WTC11 (cell line): ENCODE results near the gene GPC6. TPM values are rescaled to one million over a fixed set of nuclear protein-coding genes. Genes with fewer than 3 reads are reported as not detected.

Experiments
- ATAC-seq: fragments of 200-7000 bp; cut with Tn5 transposase; 2 replicates; pipeline ENCODE4 v1.10.0; 2021; ENCODE audit warnings: mild to moderate bottlenecking, moderate library complexity
- CTCF ChIA-PET: fragments of 300-600 bp; sonication (Branson Sonifier 250); formaldehyde crosslinking; loops from one replicate; lab custom pipeline; 2021; ENCODE audit warnings: antibody characterized with exemption; lab: Charles Lee
- POLR2A ChIA-PET: fragments of 350-600 bp; sonication (Branson Sonifier 250); formaldehyde crosslinking; loops from one replicate; lab custom pipeline; 2021; ENCODE audit warnings: antibody characterized with exemption; lab: Charles Lee
- DNase-seq: peaks from one replicate; pipeline ENCODE4 v3.0.0; 2021; ENCODE audit warnings: low spot score
- H3K27ac Mint-ChIP-seq: 2 replicates; pipeline ENCODE4 v1.8.0; 2021; ENCODE audit warnings: mixed read lengths
- H3K27me3 Mint-ChIP-seq: 2 replicates; pipeline ENCODE4 v1.8.0; 2021; ENCODE audit warnings: low read depth, mild to moderate bottlenecking, moderate library complexity, mixed read lengths
- H3K36me3 Mint-ChIP-seq: 2 replicates; pipeline ENCODE4 v1.8.0; 2021; ENCODE audit warnings: mixed read lengths
- H3K4me1 Mint-ChIP-seq: 2 replicates; pipeline ENCODE4 v1.8.0; 2022; ENCODE audit warnings: mixed read lengths
- H3K4me3 Mint-ChIP-seq: 2 replicates; pipeline ENCODE4 v1.8.0; 2021; ENCODE audit warnings: mild to moderate bottlenecking, moderate library complexity, mixed read lengths
- H3K9me3 Mint-ChIP-seq: 2 replicates; pipeline ENCODE4 v1.8.0; 2021; ENCODE audit warnings: mixed read lengths
- AFF4 ChIP-seq: sonication (generic); formaldehyde crosslinking; IDR thresholded peaks from 2 replicates; pipeline ENCODE4 v1.8.1; 2023; ENCODE audit warnings: mild to moderate bottlenecking, missing genetic modification reagents, borderline replicate concordance
- ATF1 ChIP-seq: sonication (generic); formaldehyde crosslinking; IDR thresholded peaks from 2 replicates; pipeline ENCODE4 v1.8.1; 2023; ENCODE audit warnings: mild to moderate bottlenecking, moderate library complexity, missing genetic modification reagents
- CBFB ChIP-seq: sonication (generic); formaldehyde crosslinking; IDR thresholded peaks from 2 replicates; pipeline ENCODE4 v1.8.1; 2022; ENCODE audit warnings: mild to moderate bottlenecking, low read depth, missing genetic modification reagents
- ESRRA ChIP-seq: sonication (generic); formaldehyde crosslinking; IDR thresholded peaks from 2 replicates; pipeline ENCODE4 v1.8.1; 2022; ENCODE audit warnings: mild to moderate bottlenecking, missing genetic modification reagents, borderline replicate concordance
- GTF2I ChIP-seq: fragments of 250-450 bp; sonication (Bioruptor Pico); conservative IDR thresholded peaks from 2 replicates; pipeline ENCODE4 v1.4.0; 2021; ENCODE audit warnings: mild to moderate bottlenecking
- JUN ChIP-seq: sonication (generic); formaldehyde crosslinking; IDR thresholded peaks from 2 replicates; pipeline ENCODE4 v1.8.0; 2023; ENCODE audit warnings: mild to moderate bottlenecking, missing genetic modification reagents
- MYBL2 ChIP-seq: sonication (generic); formaldehyde crosslinking; IDR thresholded peaks from 2 replicates; pipeline ENCODE4 v1.8.1; 2023; ENCODE audit warnings: mild to moderate bottlenecking, moderate library complexity, missing genetic modification reagents
- OVOL2 ChIP-seq: fragments of 250-450 bp; sonication (Bioruptor Pico); IDR thresholded peaks from 2 replicates; pipeline ENCODE4 v1.9.0; 2021; ENCODE audit warnings: mild to moderate bottlenecking, borderline replicate concordance
- RORB ChIP-seq: fragments of 250-450 bp; sonication (Bioruptor Pico); IDR thresholded peaks from 2 replicates; pipeline ENCODE4 v1.9.0; 2021; ENCODE audit warnings: mild to moderate bottlenecking
- SP1 ChIP-seq: sonication (generic); formaldehyde crosslinking; conservative IDR thresholded peaks from 2 replicates; pipeline ENCODE4 v1.8.1; 2022; ENCODE audit warnings: missing genetic modification reagents
- TEAD1 ChIP-seq: sonication (generic); formaldehyde crosslinking; IDR thresholded peaks from 2 replicates; pipeline ENCODE4 v1.8.0; 2022; ENCODE audit warnings: mild to moderate bottlenecking, missing genetic modification reagents
- ZNF121 ChIP-seq: sonication (generic); formaldehyde crosslinking; IDR thresholded peaks from 2 replicates; pipeline ENCODE4 v1.8.0; 2023; ENCODE audit warnings: missing genetic modification reagents
- ZNF219 ChIP-seq: sonication (generic); formaldehyde crosslinking; IDR thresholded peaks from 2 replicates; pipeline ENCODE4 v1.8.0; 2023; ENCODE audit warnings: missing genetic modification reagents, mild to moderate bottlenecking, borderline replicate concordance
- ZNF232 ChIP-seq: sonication (generic); formaldehyde crosslinking; IDR thresholded peaks from 2 replicates; pipeline ENCODE4 v1.8.0; 2022; ENCODE audit warnings: mild to moderate bottlenecking, missing genetic modification reagents
- ZNF512 ChIP-seq: sonication (generic); formaldehyde crosslinking; IDR thresholded peaks from 2 replicates; pipeline ENCODE4 v1.8.1; 2022; ENCODE audit warnings: missing genetic modification reagents, borderline replicate concordance
- ZNF671 ChIP-seq: fragments of 250-450 bp; sonication (Bioruptor Pico); IDR thresholded peaks from 2 replicates; pipeline ENCODE4 v1.8.0; 2021; ENCODE audit warnings: mild to moderate bottlenecking
- total RNA-seq: library from RNA; stranded (reverse); gene quantifications from 3 replicates; pipeline ENCODE4 v1.2.3, GENCODE V29; 2021
- TF ChIP-seq, protein P1 (sequence below): sonication (generic); formaldehyde crosslinking; IDR thresholded peaks from 2 replicates; pipeline ENCODE4 v1.8.1; 2022; ENCODE audit warnings: mild to moderate bottlenecking, moderate library complexity, missing genetic modification reagents
- TF ChIP-seq, protein P2 (sequence below): fragments of 250-450 bp; sonication (Bioruptor Pico); IDR thresholded peaks from 2 replicates; pipeline ENCODE4 v1.9.0; 2021; ENCODE audit warnings: mild to moderate bottlenecking
- TF ChIP-seq, protein P3 (sequence below): fragments of 200-600 bp; IDR thresholded peaks from 2 replicates; pipeline ENCODE4 v1.8.0; 2022; ENCODE audit warnings: antibody characterized with exemption

GPC6 gene
- total RNA-seq, 1 experiment from 2014 or later: 19.5 TPM

DNA sequence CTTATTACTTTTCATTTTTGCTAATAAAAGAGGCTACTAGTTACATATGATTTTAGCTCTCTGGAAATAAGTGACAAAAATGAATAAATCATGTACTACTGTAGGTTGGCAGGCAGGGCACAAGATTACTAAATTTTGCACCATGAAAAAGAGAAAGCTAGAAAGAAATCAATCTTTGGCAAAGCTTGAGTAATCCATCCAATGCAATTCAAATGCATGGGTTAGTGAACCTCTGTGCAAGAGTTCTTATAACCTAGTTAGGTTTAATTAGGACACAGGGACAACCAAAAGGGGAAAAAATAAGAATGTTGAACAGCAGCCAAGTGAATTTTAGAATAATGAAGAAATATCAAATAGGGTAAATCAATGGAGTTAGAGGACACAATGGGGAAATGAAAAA, 947.4 kb downstream of the GPC6 start:
- Mint-ChIP-seq H3K4me3 (no peak overlapping the region), H3K4me1 (peaks cover 41% of the 10 kb centered on the region), H3K27ac (no peak overlapping the region), H3K27me3 (no peaks in the 10 kb centered on the region), H3K9me3 (no peaks in the 10 kb centered on the region), H3K36me3 (no peaks in the 10 kb centered on the region)
- ChIA-PET POLR2A (no interaction called here), CTCF (no interaction called here)
- no peak for TF ChIP-seq CBFB (CRISPR knock-in tag)
- TF ChIP-seq ESRRA (CRISPR knock-in tag): no peak
- no peak for TF ChIP-seq OVOL2 (CRISPR knock-in tag)
- TF ChIP-seq JUN (CRISPR knock-in tag): no peak
- no peak for ATAC-seq
- DNase-seq: no peak

- no peaks in the 10 kb centered on the region for H3K9me3 Mint-ChIP-seq
- DNase-seq: no peak
- no peak overlapping the region for H3K4me3 Mint-ChIP-seq
- no peaks in the 10 kb centered on the region for H3K36me3 Mint-ChIP-seq
- ChIA-PET CTCF (no interaction called here), POLR2A (interaction anchor here (0.6 kb wide), 1 partner anchor 570 kb away, joined by 3 read pairs; no protein-coding TSS in a partner anchor)
- no peaks in the 10 kb centered on the region for H3K27me3 Mint-ChIP-seq
- H3K27ac Mint-ChIP-seq: no peak overlapping the region
- peaks cover 34% of the 10 kb centered on the region for H3K4me1 Mint-ChIP-seq
- no peak for ATAC-seq
- TF ChIP-seq SP1 (CRISPR knock-in tag) (no peak), ZNF671 (CRISPR knock-in tag) (no peak), TEAD1 (CRISPR knock-in tag) (no peak), ZNF232 (CRISPR knock-in tag) (no peak), ESRRA (CRISPR knock-in tag) (no peak), AFF4 (CRISPR knock-in tag) (no peak), ATF1 (no peak), ZNF512 (CRISPR knock-in tag) (no peak), ZNF219 (CRISPR knock-in tag) (no peak), GTF2I (CRISPR knock-in tag) (no peak), ZNF121 (no peak), MYBL2 (CRISPR knock-in tag) (no peak), CBFB (CRISPR knock-in tag) (no peak), RORB (CRISPR knock-in tag) (no peak)
- TF ChIP-seq, protein P1, sequence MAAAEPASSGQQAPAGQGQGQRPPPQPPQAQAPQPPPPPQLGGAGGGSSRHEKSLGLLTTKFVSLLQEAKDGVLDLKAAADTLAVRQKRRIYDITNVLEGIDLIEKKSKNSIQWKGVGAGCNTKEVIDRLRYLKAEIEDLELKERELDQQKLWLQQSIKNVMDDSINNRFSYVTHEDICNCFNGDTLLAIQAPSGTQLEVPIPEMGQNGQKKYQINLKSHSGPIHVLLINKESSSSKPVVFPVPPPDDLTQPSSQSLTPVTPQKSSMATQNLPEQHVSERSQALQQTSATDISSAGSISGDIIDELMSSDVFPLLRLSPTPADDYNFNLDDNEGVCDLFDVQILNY (CRISPR knock-in tag): no peak
- TF ChIP-seq, protein P2, sequence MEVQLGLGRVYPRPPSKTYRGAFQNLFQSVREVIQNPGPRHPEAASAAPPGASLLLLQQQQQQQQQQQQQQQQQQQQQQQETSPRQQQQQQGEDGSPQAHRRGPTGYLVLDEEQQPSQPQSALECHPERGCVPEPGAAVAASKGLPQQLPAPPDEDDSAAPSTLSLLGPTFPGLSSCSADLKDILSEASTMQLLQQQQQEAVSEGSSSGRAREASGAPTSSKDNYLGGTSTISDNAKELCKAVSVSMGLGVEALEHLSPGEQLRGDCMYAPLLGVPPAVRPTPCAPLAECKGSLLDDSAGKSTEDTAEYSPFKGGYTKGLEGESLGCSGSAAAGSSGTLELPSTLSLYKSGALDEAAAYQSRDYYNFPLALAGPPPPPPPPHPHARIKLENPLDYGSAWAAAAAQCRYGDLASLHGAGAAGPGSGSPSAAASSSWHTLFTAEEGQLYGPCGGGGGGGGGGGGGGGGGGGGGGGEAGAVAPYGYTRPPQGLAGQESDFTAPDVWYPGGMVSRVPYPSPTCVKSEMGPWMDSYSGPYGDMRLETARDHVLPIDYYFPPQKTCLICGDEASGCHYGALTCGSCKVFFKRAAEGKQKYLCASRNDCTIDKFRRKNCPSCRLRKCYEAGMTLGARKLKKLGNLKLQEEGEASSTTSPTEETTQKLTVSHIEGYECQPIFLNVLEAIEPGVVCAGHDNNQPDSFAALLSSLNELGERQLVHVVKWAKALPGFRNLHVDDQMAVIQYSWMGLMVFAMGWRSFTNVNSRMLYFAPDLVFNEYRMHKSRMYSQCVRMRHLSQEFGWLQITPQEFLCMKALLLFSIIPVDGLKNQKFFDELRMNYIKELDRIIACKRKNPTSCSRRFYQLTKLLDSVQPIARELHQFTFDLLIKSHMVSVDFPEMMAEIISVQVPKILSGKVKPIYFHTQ (CRISPR knock-in tag): no peak
- TF ChIP-seq, protein P3, sequence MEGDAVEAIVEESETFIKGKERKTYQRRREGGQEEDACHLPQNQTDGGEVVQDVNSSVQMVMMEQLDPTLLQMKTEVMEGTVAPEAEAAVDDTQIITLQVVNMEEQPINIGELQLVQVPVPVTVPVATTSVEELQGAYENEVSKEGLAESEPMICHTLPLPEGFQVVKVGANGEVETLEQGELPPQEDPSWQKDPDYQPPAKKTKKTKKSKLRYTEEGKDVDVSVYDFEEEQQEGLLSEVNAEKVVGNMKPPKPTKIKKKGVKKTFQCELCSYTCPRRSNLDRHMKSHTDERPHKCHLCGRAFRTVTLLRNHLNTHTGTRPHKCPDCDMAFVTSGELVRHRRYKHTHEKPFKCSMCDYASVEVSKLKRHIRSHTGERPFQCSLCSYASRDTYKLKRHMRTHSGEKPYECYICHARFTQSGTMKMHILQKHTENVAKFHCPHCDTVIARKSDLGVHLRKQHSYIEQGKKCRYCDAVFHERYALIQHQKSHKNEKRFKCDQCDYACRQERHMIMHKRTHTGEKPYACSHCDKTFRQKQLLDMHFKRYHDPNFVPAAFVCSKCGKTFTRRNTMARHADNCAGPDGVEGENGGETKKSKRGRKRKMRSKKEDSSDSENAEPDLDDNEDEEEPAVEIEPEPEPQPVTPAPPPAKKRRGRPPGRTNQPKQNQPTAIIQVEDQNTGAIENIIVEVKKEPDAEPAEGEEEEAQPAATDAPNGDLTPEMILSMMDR: no peak
- TF ChIP-seq, all 79 proteins: peak for 0
Measured at GRCh38 chr13:94175076-94175475, 948.5 kb downstream of the GPC6 start.
